GM18861 (cell line): ENCODE measurements around the gene POLD1.

Source experiments
- ATAC-seq: cut with Tn5 transposase; IDR thresholded peaks from one replicate; pipeline ENCODE4 v1.9.1; 2021; ENCODE audit not compliant: unreplicated experiment

Gene POLD1

GRCh38 chr19:50365434-50366306 is 18.5 kb upstream of the POLD1 start, which contains the start of gene NAPSA:
Gene NAPSA (minus strand): TSS chr19:50365639. CDS start chr19:50365621, 18 bp downstream.
- no peak for ATAC-seq

GRCh38 chr19:50368649-50369570 is 15.2 kb upstream of the POLD1 start:
- no peak for ATAC-seq

GRCh38 chr19:50371914-50372475 is 12.2 kb upstream of the POLD1 start:
- ATAC-seq: no peak

GRCh38 chr19:50376166-50377050 is 7.7 kb upstream of the POLD1 start, which contains the start of gene NR1H2:
Gene NR1H2 (plus strand): TSS chr19:50376457. CDS start chr19:50377606, 1,149 bp downstream.
- peak; percentile 76 for ATAC-seq

DNA sequence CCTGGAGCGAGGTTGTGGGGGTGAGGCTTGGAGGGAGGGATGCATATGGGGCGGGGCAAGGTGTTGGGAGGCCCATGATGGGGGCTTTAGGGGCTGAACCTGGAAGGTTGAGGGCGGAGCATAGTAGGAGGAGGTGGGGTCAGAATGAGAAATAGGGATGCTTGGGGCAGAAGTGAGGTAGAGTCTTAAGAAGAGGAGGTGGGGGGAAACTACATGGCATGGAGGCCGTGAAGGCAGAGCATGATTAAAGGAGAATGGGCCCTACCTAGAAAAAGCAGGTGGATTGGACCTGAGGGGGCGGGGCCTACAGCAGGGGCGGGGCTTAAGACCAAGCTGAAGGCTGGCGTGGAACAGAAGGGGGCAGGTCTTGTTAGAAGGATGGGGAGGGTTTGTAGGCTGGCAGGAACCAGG is 7.1 kb upstream of the POLD1 start:
- no peak for ATAC-seq

DNA sequence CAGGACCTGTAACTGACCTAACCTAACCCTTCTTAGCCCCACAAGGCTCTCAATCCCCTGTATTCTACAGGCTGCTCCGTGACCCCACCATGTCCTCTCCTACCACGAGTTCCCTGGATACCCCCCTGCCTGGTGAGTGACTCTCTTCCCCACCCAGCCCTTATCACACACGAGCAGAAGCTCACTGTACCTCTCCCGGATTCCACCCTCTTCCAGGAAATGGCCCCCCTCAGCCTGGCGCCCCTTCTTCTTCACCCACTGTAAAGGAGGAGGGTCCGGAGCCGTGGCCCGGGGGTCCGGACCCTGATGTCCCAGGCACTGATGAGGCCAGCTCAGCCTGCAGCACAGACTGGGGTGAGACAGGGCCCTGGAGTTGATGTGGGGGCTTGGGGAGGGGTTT is 6.6 kb upstream of the POLD1 start:
- no peak for ATAC-seq

- no peak for ATAC-seq
These were observed 5.8 kb upstream of the POLD1 start for GRCh38 chr19:50378169-50378862.

GRCh38 chr19:50378863-50379236 is 5.3 kb upstream of the POLD1 start:
- ATAC-seq: no peak

- ATAC-seq: no peak
These were observed 4.5 kb upstream of the POLD1 start for GRCh38 chr19:50379602-50380001.

GRCh38 chr19:50380137-50380536 is 4.0 kb upstream of the POLD1 start:
- ATAC-seq: no peak

- ATAC-seq: no peak
These were observed 3.4 kb upstream of the POLD1 start for GRCh38 chr19:50380751-50381151.

DNA sequence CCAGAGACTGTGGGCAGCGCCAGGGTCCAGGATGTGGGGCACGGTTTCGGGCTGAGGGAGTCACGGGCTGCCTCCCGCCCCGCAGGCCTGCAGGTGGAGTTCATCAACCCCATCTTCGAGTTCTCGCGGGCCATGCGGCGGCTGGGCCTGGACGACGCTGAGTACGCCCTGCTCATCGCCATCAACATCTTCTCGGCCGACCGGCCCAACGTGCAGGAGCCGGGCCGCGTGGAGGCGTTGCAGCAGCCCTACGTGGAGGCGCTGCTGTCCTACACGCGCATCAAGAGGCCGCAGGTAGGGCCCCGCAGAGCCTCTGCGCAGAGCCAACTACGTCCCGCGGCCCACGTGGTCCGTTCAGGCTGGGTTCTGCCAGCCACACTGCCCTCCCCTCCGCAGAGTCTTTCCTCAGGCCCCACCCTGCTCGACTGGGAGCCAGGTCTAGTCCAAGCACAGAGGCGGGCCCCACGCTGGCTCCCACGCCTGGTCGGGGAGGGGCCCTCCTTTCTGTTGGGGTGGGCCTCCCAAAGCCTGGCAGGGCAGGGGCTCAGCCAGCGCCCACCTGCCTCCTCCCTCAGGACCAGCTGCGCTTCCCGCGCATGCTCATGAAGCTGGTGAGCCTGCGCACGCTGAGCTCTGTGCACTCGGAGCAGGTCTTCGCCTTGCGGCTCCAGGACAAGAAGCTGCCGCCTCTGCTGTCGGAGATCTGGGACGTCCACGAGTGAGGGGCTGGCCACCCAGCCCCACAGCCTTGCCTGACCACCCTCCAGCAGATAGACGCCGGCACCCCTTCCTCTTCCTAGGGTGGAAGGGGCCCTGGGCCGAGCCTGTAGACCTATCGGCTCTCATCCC is 2.0 kb upstream of the POLD1 start:
- no peak for ATAC-seq

- ATAC-seq: no peak
These were observed 921 bp upstream of the POLD1 start for GRCh38 chr19:50383001-50383851.

DNA sequence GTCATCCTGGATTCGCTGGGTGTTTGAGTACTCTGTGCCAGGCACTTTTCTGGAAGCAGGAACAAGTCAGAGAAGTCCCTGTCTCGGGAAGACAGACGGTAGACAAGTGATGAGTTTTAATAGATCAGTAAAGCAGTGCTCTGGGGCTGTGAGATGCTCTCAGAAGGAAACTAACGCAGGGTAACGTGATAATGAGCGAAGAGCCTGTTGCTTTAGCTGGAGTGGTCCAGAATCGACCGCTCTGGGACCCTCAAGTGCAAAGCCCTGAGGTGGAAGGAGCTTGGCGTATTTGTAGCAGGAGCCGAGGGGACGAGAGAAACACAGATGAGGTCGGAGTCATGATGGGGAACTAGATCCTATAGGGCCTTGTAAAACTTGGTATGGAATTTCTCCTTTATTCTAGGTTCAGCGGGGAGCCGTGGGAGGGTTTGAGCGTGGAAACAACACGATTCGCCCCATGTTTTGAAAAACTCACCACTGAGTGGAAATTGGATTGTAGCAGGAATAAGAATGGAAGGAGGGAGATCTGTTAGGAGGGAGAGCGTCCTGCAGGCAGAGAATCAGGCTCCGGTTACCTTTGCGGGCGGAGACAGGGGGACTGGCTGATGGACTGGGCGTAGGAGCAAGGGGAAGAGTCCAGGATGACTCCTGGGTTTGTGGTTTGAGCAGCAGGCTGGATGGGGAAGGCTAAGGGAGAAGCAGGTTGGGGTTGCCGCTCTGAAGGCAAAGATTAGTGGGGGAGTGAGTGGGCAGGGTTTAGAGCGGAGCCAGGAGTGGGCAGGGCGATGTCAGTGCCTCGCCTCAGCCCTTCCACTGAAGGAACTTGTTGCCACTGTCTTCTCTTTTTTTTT is 763 bp downstream of the POLD1 start:
- no peak for ATAC-seq

- no peak for ATAC-seq
These were observed 3.2 kb downstream of the POLD1 start for GRCh38 chr19:50387176-50387867.

GRCh38 chr19:50387868-50388245 is 3.7 kb downstream of the POLD1 start:
- no peak for ATAC-seq
